Measurements from ENCODE around the gene FBXO34. TPM values are rescaled to one million over a fixed set of nuclear protein-coding genes. Genes with fewer than 3 reads are reported as not detected.

FBXO34 gene
- total and polyA plus RNA-seq, 9 of the 15 experiments (the other 6 are each of a cell fraction or from before 2014, with no cell fraction given), result 6.3 to 24.9 (median 16.2) TPM

GRCh38 chr14:55270832-55271571 is at the start of gene FBXO34 (continued):
- TF ChIP-seq ZNF407 (IDR thresholded peaks at IDR 0.05; ENCODE audit: low read depth) (no peak), RBM25 (IDR thresholded peaks at IDR 0.05; ENCODE audit: low read depth, low read length, severe bottlenecking) (no peak), ZFP1 (CRISPR knock-in tag; IDR thresholded peaks at IDR 0.05) (no peak), MBD2 (IDR thresholded peaks at IDR 0.05; ENCODE audit: borderline replicate concordance, low read depth) (peak; percentile 23; the same call in 1 of the 2 replicates), SIRT6 (IDR thresholded peaks at IDR 0.05; ENCODE audit: low read depth, low read length) (no peak), CGGBP1 (CRISPR knock-in tag; IDR thresholded peaks at IDR 0.05) (no peak), ZNF217 (CRISPR knock-in tag; IDR thresholded peaks at IDR 0.05) (no peak), ZNF197 (CRISPR knock-in tag; IDR thresholded peaks at IDR 0.05; ENCODE audit: low read depth) (no peak; the same call in 1 of the 2 replicates), CBX3 (IDR thresholded peaks at IDR 0.05; ENCODE audit: borderline replicate concordance in 1 of 2, low read length in 2 of 2) (peak in 1 of 2 experiments; percentile 74; a peak in 1 of 3 replicates), LCOR (CRISPR knock-in tag; IDR thresholded peaks at IDR 0.05) (peak; percentile 67), GATA2 (CRISPR knock-in tag; IDR thresholded peaks at IDR 0.05) (no peak), ZNF740 (CRISPR knock-in tag; IDR thresholded peaks at IDR 0.05) (peak; percentile 55; the same call in 1 of the 2 replicates), ZNF740 (tag; IDR thresholded peaks at IDR 0.05) (no peak), U2AF1 (optimal IDR thresholded peaks at IDR 0.05; ENCODE audit: low read depth, low read length) (no peak), XRCC3 (IDR thresholded peaks at IDR 0.05) (no peak), EP400 (IDR thresholded peaks at IDR 0.05) (peak; percentile 25; the same call in 1 of the 2 replicates), SMARCB1 (IDR thresholded peaks at IDR 0.05; ENCODE audit: insufficient read length, low read depth) (no peak), ZNF583 (CRISPR knock-in tag; IDR thresholded peaks at IDR 0.05) (no peak)
